GM21528 (cell line): ENCODE measurements around the gene DNASE1L1.

Experiments
- ATAC-seq: cut with Tn5 transposase; IDR thresholded peaks from one replicate; pipeline ENCODE4 v1.9.1; 2021; ENCODE audit warnings: mild to moderate bottlenecking, moderate library complexity; ENCODE audit not compliant: unreplicated experiment, low FRiP score

Gene DNASE1L1, protein sequence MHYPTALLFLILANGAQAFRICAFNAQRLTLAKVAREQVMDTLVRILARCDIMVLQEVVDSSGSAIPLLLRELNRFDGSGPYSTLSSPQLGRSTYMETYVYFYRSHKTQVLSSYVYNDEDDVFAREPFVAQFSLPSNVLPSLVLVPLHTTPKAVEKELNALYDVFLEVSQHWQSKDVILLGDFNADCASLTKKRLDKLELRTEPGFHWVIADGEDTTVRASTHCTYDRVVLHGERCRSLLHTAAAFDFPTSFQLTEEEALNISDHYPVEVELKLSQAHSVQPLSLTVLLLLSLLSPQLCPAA

DNA sequence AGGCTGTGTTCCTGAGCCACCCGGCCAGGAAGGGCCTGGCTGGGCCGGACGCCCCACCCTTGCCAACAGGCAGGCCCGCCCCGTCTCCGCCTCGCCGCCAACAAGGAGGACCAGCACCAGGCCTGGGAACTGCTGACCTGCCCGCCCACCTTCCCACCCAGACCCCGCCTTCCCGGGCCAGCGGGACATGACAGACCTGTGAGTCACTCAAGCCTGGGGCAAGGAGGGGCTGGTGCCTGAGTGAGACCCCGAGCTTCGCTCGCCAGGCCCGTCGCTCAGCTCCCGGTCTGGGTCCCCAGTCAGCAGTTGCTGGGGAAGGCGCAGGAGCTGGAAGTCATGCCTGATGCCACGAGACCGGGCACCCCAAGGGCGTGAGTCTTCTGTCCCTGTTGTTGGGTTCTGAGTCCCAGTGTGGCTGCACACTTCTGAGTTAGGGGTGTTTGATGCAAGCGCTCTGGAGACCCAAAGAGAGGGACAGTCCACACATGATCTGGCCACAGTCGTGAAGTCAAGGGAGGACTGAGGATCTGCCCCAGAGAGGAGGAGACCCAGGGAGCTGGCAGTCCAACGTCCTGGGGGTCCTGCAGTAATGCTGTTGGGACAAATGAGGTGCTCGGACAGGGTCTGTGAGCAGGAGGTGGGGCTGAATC lies at the start of gene DNASE1L1:
Gene DNASE1L1 (minus strand): TSS at position 33 of the 650 bp plus-strand sequence. CDS start 3,686 bp downstream, outside the sequence.
- ATAC-seq: no peak

DNA sequence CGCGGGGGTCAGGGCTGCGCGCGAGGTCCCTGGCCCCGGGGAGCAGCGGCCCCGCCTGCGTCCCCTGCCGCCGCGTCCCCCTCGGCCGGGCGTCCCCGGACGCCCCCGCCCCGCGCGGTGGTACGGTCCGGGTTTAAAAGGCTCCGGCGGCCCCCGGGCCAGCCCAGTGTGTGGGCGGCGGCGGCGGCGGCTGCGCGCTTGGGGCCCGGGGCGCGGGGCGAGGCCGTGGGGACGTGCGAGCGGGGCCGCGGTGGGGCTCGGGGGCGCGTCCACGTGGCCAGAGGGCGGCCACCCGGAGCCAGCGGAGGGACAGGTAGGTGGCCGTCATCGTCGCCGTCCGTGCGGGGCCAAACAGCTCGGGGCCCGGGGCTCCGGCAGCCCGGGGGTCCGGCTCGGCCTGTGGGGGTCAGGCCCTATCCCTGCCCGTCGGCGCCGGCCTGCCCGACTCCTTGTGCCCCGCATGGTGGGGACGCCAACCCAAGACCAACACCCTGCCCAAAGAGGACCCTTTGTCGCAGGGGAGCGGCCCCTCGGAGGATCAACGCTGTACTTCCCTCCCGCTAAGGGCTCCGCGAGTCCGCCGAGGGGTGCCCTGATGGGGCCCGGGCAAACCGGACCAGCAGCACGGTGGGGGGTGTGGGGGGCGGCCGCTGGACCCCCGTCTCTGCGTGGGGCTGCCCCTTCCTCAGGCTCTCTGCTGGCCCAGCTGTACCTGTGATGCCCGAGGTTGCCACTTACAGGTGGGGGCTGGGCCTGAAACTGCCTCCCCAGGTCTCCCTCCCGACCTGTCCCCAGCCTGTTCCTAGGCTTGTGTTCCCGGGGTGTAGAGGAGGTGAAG lies 49.3 kb upstream of the DNASE1L1 start, which contains the start of gene PLXNA3:
Gene PLXNA3 (plus strand): TSS at position 166 of the 838 bp plus-strand sequence. CDS start 1,903 bp downstream, outside the sequence.
- peak; percentile 57 for ATAC-seq

DNA sequence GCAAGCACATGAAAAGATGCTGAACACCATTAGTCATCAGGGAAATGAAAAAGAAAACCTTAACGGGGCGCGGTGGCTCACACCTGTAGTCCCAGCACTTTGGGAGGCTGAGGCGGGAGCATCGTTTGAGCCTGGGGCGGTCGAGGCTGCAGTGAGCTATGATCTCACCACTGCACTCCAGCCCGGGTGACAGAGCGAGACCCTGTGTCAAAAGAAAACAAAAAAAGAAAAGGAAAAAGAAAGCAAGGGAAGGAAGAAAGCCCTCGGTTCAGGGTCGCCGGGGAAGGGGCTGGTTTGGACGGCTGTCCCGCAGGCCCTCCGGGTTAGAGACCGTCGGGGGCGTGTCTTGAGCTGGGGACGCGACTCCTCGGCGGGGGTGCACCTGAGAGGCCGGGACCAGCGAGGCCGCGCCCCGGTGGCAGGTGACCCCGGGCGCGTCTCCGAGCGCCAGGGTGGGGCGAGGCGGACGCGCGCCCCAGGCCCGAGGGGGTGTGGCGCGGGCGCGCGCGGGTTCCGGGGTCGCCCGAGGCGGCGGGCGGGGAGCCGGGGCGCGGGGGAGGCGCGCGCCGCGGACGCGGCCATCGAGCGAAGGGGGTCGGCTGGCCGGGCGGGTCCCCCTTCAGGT lies 48.5 kb upstream of the DNASE1L1 start:
- peak; percentile 56 for ATAC-seq

DNA sequence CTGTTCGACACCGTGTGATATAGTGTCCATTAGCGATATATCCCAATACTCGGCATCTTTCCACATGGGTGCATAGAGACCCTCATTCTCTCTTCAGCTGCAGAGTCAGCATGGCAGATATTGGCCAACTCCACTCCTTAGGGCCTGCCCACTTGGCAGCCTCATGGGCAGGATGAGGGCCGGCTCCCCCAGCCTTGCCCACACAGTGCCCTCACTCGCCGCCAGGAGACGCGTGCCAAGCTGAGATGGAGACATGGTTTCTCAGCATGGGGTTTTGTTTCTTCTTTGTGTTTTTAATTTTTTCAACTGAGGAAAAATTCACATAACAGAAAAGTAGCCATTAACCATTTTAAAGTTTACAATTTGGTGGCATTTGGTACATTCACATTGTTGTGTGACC lies 43.8 kb upstream of the DNASE1L1 start:
- no peak for ATAC-seq

DNA sequence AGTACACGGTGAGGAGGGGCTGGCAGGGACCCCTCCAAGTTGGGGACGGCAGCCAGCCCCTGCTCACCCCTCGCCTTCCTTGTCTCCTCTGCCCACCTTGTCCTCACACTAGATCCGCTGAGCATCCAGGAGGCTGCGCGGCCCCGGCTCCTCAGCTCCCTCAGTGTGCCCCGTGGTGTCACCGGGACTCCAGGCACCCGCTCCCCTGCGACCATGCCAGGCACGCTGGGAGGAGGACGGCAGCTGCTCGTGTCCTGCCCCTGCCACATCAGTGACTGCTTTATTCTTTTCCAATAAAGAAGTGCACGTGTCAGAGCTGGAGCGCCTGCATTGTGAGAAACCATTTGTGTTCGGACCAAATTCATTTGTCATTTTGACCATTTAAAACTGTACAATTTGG lies 41.3 kb upstream of the DNASE1L1 start:
- ATAC-seq: no peak

DNA sequence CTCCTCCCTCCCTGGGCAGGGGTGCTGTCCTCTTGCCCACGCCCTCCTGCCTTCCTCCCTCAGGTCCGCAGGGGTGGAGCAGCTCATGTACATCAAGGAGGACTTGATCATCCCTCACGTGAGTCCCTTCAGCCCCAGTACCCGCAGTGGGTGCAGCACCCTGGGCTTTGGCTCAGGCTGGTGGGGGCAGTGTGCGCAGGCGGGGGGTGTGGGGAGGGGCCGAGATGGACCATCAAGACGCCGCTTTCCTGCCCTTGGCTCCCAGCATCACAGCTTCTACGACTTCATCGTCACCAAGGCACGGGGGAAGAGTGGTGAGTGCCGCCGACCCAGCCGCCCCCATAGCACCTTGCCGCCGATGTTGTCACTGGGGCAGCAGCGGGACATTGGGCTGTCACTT lies 40.6 kb upstream of the DNASE1L1 start:
- ATAC-seq: no peak

DNA sequence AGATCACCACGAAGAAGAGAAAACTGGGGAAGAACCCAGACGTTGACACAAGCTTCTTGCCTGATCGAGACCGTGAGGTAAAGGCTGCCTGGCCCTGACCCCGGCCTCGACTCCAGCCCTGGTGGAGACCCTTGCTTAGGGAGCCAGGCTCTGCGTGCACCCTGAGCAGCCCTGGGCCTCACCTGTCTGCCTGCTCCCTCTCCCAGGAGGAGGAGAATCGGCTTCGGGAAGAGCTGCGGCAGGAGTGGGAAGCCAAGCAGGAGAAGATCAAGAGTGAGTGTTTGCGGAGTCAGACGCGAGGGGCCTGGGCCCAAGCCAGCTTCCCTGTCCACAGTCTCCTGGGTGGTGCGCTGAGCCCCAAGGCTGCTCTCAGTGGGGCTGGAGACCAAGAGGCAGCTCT lies 39.4 kb upstream of the DNASE1L1 start:
- no peak for ATAC-seq

DNA sequence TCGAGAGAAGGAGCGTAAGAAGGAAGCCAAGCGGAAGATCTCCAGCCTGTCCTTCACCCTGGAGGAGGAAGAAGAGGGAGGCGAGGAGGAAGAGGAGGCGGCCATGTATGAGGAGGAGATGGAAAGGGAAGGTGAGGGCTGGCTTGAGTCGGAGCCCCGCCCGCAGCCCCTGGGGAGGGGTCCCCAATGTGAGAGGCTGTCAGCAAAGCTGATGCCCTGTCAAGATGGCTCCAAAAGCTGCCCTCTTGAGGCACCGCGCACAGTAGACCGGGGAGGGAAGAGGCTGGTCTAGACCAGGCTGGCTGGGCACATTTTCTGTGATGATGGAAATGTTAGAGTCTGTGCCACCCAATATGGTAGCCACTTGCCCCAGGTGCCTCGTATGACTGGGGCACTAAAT lies 37.4 kb upstream of the DNASE1L1 start:
- ATAC-seq: no peak

DNA sequence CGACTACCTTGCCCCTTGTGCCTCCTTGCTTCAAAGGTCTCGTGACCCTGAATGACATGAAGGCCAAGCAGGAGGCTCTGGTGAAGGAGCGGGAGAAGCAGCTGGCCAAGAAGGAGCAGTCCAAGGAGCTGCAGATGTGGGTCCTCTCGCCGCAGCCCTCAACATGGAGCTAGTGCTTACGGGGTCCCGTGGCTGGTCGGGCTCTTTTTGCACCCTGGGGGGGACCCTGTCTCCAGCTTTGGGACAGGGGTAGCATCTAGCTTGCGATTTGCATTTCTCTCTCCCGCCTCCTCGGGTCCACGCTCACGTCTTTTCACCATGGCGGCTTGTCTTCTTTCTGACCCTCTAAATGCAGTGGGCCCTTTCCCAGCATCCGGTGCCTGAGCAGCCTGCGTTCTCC lies 36.7 kb upstream of the DNASE1L1 start:
- ATAC-seq: no peak

DNA sequence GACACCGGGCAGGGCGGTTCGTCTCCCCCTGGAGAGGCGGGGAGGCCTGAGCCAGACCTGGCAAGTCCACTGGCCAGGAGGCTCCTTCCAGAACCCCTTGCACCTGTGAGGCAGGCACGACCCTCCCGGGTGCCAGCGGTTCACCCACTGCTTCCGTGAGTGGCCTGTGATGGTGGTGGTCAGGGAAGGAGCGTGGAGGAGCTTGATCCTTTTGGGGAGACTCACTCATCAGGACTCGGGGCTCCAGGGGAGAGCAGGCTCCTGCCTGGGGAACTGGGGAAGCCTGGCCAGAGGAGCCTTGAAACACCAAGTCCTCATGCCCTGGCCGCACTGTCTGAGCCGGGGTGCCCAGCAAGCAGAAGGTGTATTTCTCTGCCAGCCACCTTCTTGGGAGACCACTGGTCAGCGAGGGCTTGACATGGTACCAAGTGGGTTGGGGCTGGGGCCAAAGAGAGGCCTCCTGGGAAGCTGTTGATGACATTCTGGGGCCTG lies 35.7 kb upstream of the DNASE1L1 start:
- ATAC-seq: no peak

DNA sequence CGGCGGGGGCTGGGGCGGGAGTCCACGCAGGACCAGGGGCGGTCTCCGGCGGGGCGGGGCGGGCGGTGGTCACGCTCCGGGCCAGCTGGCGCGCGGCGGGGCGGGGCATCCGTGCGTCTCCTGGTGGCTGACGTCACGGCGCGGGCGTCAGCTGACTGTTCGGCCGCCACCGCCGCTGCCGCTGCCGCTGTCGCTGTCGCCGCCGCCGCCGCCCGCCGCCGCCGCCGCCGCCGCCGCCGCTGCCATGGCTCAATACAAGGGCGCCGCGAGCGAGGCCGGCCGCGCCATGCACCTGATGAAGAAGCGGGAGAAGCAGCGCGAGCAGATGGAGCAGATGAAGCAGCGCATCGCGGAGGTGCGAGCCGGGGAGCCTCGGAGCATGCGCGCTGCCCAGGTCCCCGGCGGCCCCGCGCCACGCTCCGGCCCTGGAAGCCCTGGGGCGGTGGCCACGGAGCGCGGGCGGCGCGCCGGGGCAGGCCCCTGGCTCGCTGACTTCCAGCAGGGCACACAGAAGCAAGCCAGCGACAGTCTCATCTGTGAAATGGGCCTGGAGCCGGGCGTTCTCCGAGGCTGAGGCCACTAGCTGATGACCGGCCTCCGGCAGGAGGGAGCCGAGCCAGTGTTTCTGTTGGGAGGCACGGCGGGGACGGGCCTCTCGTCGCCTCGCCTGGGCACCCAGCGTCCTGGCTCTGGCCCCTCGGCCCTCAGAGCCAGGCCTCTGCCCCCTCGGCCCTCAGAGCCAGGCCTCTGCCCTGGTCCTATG lies 35.1 kb upstream of the DNASE1L1 start, which contains the start of gene FAM50A:
Gene FAM50A (plus strand): TSS at position 150 of the 763 bp plus-strand sequence. CDS start 95 bp downstream, at position 245.
- peak; percentile 59 for ATAC-seq

DNA sequence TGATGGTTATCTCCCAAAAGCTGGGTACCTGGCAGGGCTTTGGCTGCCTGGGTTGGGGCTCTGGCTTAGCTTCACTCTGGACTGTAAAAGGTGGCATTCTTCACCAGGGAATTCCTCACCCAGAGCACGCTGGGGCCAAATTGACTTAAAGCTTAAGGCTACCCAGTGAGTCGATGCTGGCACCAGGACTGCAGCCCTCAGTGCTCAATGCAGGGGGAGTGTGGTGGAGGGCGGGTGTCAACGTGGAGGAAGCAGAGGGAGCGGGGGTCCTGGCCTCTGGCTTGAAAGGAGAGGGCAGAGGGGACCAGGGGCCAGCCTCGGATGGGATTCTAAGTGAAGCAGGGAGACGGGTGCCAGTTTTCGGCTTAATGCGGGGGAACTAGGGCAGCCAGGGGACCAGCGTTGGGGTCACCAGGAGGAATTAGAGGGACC lies 34.4 kb upstream of the DNASE1L1 start:
- ATAC-seq: peak; percentile 13

DNA sequence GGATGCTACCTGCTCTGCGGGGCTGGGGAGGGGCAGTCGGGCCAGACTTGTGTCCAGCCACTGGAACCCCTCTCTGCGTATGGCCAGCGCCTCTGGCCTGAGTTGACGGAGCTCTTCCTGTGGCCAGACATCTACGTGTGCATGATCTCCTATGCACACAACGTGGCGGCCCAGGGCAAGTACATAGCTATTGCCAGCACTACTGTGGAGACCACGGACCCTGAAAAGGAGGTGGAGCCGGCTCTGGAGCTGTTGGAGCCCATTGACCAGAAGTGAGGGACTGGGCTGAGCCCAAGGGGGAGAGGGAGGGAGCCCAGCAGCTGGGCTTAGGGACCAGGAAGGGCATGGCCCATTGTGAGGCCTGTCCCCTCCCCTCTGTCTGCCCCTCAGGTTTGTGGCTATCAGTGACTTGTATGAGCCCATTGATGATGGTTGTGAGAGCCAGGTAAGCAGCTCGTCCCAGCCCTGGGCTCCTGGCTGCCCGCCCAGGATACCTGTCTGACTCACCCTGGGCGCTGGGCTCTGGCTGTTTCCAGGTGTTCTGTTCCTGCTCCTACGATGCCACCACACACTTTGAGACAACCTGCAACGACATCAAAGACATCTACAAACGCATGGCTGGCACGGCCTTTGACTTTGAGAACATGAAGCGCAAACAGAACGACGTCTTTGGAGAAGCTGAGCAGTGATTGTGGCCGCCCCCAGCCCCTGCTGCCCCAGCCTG lies 33.1 kb upstream of the DNASE1L1 start:
- ATAC-seq: no peak

DNA sequence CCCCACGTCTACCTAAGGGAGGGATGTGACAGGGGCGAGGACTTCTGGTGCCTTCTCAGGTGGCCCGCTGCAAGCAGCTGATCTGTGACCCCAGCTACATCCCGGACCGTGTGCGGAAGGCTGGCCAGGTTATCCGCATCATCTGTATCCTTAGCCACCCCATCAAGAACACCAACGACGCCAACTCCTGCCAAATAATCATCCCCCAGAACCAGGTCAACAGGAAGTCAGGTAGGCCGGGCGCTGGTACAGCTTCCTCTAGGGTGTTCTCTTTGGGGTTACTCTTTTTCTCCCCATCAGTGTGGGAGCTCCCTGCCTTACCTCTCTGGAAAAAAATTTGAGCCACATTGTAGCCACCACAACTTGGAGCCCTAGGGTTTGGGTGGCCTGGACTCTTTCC lies 32.5 kb upstream of the DNASE1L1 start:
- ATAC-seq: no peak

DNA sequence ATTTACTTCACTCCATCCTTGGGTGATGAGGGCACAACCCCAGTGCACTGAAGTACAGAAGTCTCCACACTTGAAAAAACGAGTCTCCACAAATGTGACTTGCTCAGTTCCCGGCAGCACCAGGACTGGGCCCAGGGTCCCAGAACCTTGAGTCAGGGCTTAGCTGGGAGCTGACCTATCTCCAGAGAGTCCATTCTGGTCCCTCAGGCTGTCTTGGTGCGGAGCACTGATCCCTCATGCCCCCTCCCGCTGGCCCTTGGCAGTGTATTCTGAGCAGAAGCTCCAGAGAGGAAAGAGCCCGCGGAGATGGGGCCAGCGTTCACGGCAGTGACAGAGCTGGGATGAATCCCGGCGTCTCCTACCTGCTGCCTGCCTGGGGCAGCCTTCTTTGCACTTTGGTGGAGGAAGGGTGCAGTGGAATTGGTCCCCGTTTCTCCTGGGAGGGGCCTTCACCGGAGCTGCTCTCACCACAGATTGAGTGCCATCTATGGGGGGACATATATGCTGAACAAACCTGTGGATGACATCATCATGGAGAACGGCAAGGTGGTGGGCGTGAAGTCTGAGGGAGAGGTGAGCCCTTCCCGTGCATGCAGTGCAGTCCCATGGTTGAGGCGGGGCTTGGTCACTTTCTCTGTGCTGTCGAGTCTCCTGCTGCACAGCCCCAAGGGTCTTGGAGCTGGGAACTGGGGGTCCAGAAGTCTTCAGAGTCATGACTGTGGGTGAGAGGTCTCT lies 31.7 kb upstream of the DNASE1L1 start:
- no peak for ATAC-seq

DNA sequence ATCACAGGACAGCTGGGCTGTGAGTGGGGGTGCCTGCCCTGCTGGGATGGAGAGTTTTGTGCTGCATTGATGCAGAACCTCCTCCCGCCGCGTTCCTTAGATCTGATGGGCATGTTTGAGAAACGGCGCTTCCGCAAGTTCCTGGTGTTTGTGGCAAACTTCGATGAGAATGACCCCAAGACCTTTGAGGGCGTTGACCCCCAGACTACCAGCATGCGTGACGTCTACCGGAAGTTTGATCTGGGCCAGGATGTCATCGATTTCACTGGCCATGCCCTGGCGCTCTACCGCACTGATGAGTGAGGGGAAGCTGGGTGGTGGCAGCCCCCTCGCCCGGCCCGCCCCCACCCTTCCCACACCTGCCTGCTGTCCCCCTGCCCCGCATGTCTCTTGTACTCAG lies 30.8 kb upstream of the DNASE1L1 start:
- no peak for ATAC-seq

DNA sequence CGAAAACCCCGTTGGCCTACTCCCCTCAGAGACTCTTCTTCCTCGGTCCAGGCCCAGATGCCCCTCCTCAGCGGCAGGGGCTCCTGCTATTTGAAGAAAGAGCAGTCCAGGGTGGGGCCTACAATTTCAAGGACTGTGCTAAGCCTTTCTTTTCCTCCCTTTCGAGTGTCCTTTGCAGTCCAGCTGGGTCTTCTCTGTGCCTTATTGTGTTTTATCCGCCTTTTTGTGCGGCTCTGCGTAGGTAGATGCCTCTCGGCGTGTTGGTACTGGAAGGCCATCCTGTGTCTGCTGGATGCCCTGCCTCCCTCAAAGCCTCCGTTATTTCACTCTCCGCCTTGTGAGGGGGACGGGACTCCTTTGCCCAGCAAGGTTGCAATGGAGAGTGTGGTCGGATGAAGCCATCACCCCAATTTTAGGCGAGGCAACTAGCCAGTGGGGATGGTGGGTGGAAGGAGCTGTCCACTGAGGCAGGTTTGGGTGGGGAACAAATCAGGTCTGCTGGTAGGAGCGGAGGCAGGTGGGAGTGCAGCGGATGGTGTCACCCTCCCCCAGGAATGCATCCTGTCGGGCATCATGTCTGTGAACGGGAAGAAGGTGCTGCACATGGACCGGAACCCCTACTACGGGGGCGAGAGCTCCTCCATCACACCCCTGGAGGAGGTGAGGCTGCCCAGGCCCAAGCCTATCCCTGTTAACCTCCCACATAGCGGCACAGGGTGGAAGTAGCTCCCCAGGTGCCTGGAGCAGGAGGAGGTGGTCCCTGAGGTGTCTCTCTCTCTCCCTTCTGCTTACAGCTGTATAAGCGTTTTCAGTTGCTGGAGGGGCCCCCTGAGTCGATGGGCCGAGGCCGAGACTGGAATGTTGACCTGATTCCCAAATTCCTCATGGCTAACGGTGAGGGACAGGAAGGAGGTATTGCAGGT lies 29.2 kb upstream of the DNASE1L1 start:
- no peak for ATAC-seq
